Peyer's patch (tissue), 4 donors: ENCODE measurements around the gene EXD3. TPM values are rescaled to one million over a fixed set of nuclear protein-coding genes. Genes with fewer than 3 reads are reported as not detected.

Experiments
- DNase-seq, 3 donors: peaks; one replicate each; pipeline ENCODE4 v3.0.0-alpha.2; 2017 to 2019
- H3K27ac ChIP-seq, 4 donors: fragments of 200-600 bp; sonication (generic); one replicate each; pipeline ENCODE4 v1.5.1; 2016 to 2019
- H3K27me3 ChIP-seq, 2 donors: fragments of 200-600 bp; sonication (generic); one replicate each; pipeline ENCODE4 v1.5.1; 2019
- H3K36me3 ChIP-seq, 3 donors: fragments of 200-600 bp; sonication (generic); one replicate each; pipeline ENCODE4 v1.5.1; 2016 to 2019
- H3K4me1 ChIP-seq, 4 donors: fragments of 200-600 bp; sonication (generic); one replicate each; pipeline ENCODE4 v1.5.1; 2016 to 2019
- H3K4me3 ChIP-seq, 4 donors: fragments of 200-600 bp; sonication (generic); 1 replicate in 3 of 4; 2 replicates in 1 of 4; pipeline ENCODE4 v1.5.1; 2016 to 2019; ENCODE audit warnings: mild to moderate bottlenecking in 1 of 4
- H3K9me3 ChIP-seq, 4 donors: fragments of 200-600 bp; sonication (generic); one replicate each; pipeline ENCODE4 v1.5.1; 2016 to 2019; ENCODE audit warnings: mild to moderate bottlenecking in 1 of 4
- CTCF ChIP-seq, 6 experiments: fragments of 450-650 bp in 4 of 6; fragments of 200-600 bp in 2 of 6; sonication (generic) in 1 of 6; IDR thresholded peaks; one replicate each; pipeline ENCODE4 v1.5.1; 2017 to 2019; ENCODE audit warnings: antibody characterized with exemption in 6 of 6, mild to moderate bottlenecking in 3 of 6, moderate library complexity in 1 of 6
- POLR2A ChIP-seq, 2 donors: fragments of 450-650 bp; IDR thresholded peaks; one replicate each; pipeline ENCODE4 v1.5.1; 2017; ENCODE audit warnings: antibody characterized with exemption in 2 of 2, mild to moderate bottlenecking in 2 of 2, moderate library complexity in 2 of 2
- total RNA-seq, 4 donors: library from RNA; depleted of rRNA; stranded (reverse); fragments of >200 nt; gene quantifications; one replicate each; pipeline ENCODE4 v1.1.0, GENCODE V29; 2016

EXD3 gene
- total RNA-seq, 4 donors from 2014 or later, result 38.7 to 82.4 (median 61.6) TPM

- H3K4me1 ChIP-seq, result peaks cover 14 to 73% (median 26%) of the 10 kb centered on the region in 4 donors
Observed at GRCh38 chr9:137302449-137303150, 120.4 kb downstream of the EXD3 start.

GRCh38 chr9:137302118-137302448 is 120.9 kb downstream of the EXD3 start, which contains the start of gene NRARP:
Gene NRARP (minus strand): TSS chr9:137302271. CDS start chr9:137301928, 343 bp downstream.
- peak; percentile 92 to 97 (median 95) for DNase-seq
- peak within 1 kb of the TSS; percentile 73 to 99 (median 90) for H3K27ac ChIP-seq
- no peaks in the 10 kb centered on the region for H3K36me3 ChIP-seq
- no peaks in the 10 kb centered on the region for H3K27me3 ChIP-seq
- no peak for TF ChIP-seq CTCF (IDR thresholded peaks at IDR 0.05)
- TF ChIP-seq POLR2A (IDR thresholded peaks at IDR 0.05), result peak; percentile 86 to 89
- peaks cover 11 to 72% (median 26%) of the 10 kb centered on the region in 4 donors for H3K4me1 ChIP-seq
- no peaks in the 10 kb centered on the region for H3K9me3 ChIP-seq
- peak within 1 kb of the TSS; percentile 33 to 65 (median 58) for H3K4me3 ChIP-seq

More at GRCh38 chr9:137302449-137303150, 120.4 kb downstream of the EXD3 start:
- H3K9me3 ChIP-seq, result no peaks in the 10 kb centered on the region
- DNase-seq, result no peak
- peak overlapping the region; percentile 29 to 65 (median 56) for H3K4me3 ChIP-seq
- no peaks in the 10 kb centered on the region for H3K27me3 ChIP-seq
- H3K27ac ChIP-seq, result peak overlapping the region; percentile 73 to 99 (median 84)
- TF ChIP-seq POLR2A (IDR thresholded peaks at IDR 0.05), result peak in 1 of 2 donors; percentile 13
- peak; percentile 2 to 72 (median 54) for TF ChIP-seq CTCF (IDR thresholded peaks at IDR 0.05)
- no peaks in the 10 kb centered on the region for H3K36me3 ChIP-seq

GRCh38 chr9:137301081-137301947 is 121.6 kb downstream of the EXD3 start:
- DNase-seq, result peak in 1 of 3 donors; percentile 83
- Histone ChIP-seq H3K4me1 (peaks cover 10 to 70% (median 25%) of the 10 kb centered on the region in 4 donors), H3K36me3 (no peaks in the 10 kb centered on the region), H3K27me3 (no peaks in the 10 kb centered on the region), H3K4me3 (peak overlapping the region; percentile 33 to 65 (median 56)), H3K27ac (peak overlapping the region; percentile 57 to 99 (median 90)), H3K9me3 (no peaks in the 10 kb centered on the region)
- TF ChIP-seq CTCF (IDR thresholded peaks at IDR 0.05) (peak in 2 of 6 experiments; percentile 22 to 28), POLR2A (IDR thresholded peaks at IDR 0.05) (peak; percentile 71 to 78)

GRCh38 chr9:137300567-137301080 is 122.3 kb downstream of the EXD3 start:
- Histone ChIP-seq H3K27me3 (no peaks in the 10 kb centered on the region), H3K4me3 (peak overlapping the region; percentile 33 to 65 (median 56)), H3K4me1 (peaks cover 6 to 69% (median 22%) of the 10 kb centered on the region in 4 donors), H3K36me3 (no peaks in the 10 kb centered on the region), H3K27ac (peak overlapping the region; percentile 57 to 99 (median 90)), H3K9me3 (no peaks in the 10 kb centered on the region)
- DNase-seq, result peak in 1 of 3 donors; percentile 61
- TF ChIP-seq POLR2A (IDR thresholded peaks at IDR 0.05) (no peak), CTCF (IDR thresholded peaks at IDR 0.05) (no peak)

- no peaks in the 10 kb centered on the region for H3K9me3 ChIP-seq
- TF ChIP-seq CTCF (IDR thresholded peaks at IDR 0.05) (no peak), POLR2A (IDR thresholded peaks at IDR 0.05) (peak in 1 of 2 donors; percentile 22)
- peak overlapping the region in 3 of 4 donors; percentile 33 to 65 (median 65) for H3K4me3 ChIP-seq
- H3K27ac ChIP-seq, result peak overlapping the region in 3 of 4 donors; percentile 84 to 99 (median 96)
- DNase-seq, result peak in 1 of 3 donors; percentile 55
- H3K4me1 ChIP-seq, result peaks cover 2 to 65% (median 24%) of the 10 kb centered on the region in 4 donors
- H3K27me3 ChIP-seq, result no peaks in the 10 kb centered on the region
- H3K36me3 ChIP-seq, result no peaks in the 10 kb centered on the region
Observed at GRCh38 chr9:137299938-137300337, 123.0 kb downstream of the EXD3 start.
